Measurements from ENCODE around the gene INSL4.

GRCh38 chr9:5231212-5231611, at the start of gene INSL4:
- TF ChIP-seq CTCF (IDR thresholded peaks at IDR 0.05) (no peak), POLR2A (IDR thresholded peaks at IDR 0.05) (no peak)

Data from Peyer's patch (tissue), 4 donors.